GM19099 (cell line): ENCODE measurements around the gene NMT1.

Experiments
- POLR2A ChIP-seq: IDR thresholded peaks from 3 replicates; pipeline ENCODE4 v1.6.1; 2011; ENCODE audit warnings: low read depth; ENCODE audit not compliant: insufficient read length; ENCODE audit errors: extremely low read depth

Gene NMT1

DNA sequence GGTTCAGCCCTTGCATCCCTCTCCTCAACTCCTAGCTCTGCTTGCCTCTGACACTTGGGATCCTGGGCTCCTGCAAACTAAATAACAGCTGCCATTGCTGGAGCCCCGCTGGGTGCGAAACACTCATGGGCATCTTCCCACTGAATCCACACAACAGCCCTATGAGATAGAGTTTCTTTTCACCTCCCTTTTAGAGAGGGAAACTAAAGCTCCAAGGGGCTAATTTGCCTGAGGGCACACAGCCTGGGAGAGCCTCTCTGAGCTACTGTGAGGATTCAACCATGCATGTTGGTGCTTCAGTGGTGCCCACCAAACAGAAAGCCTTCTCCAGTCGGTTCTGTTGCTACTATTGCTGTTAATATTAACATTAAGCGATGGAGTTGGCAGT, 78.4 kb downstream of the NMT1 start:
- TF ChIP-seq POLR2A, result no peak

- TF ChIP-seq POLR2A, result no peak
These were observed 82.1 kb downstream of the NMT1 start for GRCh38 chr17:45143094-45143670.

- TF ChIP-seq POLR2A, result no peak
These were observed 82.7 kb downstream of the NMT1 start for GRCh38 chr17:45143767-45144198.

GRCh38 chr17:45144199-45145034, 83.3 kb downstream of the NMT1 start:
- peak; percentile 54 for TF ChIP-seq POLR2A

GRCh38 chr17:45145035-45145389, 83.9 kb downstream of the NMT1 start:
- TF ChIP-seq POLR2A, result no peak

DNA sequence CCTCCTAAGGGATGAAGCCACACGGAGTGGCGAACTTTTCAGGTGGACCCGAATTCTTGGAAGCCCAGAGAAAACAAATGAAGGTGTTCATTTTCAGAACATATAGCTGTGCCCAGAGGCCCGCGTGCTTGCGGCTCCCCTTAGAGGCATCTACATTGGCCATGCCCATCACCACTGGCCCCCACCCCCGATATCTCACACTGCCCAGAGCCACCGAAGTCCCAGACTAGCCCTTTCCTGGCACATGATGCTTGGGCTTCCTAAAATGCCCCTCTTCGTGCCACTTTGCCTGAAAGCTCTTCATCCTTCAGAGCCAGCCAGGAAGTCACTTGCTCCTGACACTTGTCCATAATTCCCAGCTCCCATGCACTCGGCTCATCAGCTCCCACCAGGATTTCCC, 85.0 kb downstream of the NMT1 start:
- no peak for TF ChIP-seq POLR2A

- no peak for TF ChIP-seq POLR2A
These were observed 85.4 kb downstream of the NMT1 start for GRCh38 chr17:45146592-45146889.

DNA sequence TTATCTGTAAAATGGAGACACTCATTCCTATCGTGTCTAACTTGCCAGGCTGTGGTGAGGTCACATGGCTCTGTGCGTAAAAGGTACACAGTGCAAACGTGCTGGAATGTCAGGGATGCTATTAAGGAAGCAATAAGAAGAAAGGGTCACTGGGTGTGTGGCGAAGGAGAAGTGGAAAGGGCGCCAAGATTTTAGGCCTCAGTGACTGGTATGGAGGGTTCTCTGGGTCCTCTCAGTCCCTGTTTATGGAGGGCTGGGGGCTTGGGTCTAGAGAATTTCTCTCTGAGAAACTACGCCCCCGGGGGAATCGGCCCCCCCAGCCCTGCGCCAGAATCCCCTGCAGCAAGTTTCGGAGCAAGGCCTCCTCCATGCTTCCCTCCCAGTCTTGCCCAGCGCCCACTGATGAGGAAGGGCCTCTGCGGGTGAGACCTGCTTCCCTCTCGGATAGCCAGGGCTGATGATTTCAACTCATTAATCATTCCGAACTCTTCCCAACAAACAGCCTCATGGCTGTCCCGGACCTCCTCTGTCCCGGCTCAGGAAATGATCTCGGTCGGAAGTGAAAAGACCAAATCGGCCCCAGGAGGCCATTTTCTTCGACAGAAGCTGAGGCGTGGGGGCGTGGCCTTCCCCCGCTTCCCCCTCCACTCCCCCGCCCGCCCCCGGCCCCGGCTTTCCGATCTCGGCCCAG, 85.9 kb downstream of the NMT1 start:
- peak; percentile 74 for TF ChIP-seq POLR2A

- TF ChIP-seq POLR2A, result peak; percentile 46
These were observed 86.6 kb downstream of the NMT1 start for GRCh38 chr17:45147581-45148182.

GRCh38 chr17:45148183-45149036, 87.3 kb downstream of the NMT1 start, which contains the start of gene HEXIM1:
TSS of gene HEXIM1 (plus strand) at chr17:45148475. CDS start at chr17:45149191, 716 bp downstream.
- peak; percentile 100 for TF ChIP-seq POLR2A

DNA sequence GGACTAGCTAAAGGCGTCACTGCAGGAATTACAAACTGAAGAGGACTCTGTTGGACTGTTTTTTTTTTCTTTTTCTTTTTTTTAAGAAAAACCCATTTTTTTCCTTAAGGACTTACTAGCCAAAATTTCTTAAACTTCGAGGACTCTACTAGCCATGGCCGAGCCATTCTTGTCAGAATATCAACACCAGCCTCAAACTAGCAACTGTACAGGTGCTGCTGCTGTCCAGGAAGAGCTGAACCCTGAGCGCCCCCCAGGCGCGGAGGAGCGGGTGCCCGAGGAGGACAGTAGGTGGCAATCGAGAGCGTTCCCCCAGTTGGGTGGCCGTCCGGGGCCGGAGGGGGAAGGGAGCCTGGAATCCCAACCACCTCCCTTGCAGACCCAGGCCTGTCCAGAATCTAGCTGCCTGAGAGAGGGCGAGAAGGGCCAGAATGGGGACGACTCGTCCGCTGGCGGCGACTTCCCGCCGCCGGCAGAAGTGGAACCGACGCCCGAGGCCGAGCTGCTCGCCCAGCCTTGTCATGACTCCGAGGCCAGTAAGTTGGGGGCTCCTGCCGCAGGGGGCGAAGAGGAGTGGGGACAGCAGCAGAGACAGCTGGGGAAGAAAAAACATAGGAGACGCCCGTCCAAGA, 88.0 kb downstream of the NMT1 start:
- no peak for TF ChIP-seq POLR2A

DNA sequence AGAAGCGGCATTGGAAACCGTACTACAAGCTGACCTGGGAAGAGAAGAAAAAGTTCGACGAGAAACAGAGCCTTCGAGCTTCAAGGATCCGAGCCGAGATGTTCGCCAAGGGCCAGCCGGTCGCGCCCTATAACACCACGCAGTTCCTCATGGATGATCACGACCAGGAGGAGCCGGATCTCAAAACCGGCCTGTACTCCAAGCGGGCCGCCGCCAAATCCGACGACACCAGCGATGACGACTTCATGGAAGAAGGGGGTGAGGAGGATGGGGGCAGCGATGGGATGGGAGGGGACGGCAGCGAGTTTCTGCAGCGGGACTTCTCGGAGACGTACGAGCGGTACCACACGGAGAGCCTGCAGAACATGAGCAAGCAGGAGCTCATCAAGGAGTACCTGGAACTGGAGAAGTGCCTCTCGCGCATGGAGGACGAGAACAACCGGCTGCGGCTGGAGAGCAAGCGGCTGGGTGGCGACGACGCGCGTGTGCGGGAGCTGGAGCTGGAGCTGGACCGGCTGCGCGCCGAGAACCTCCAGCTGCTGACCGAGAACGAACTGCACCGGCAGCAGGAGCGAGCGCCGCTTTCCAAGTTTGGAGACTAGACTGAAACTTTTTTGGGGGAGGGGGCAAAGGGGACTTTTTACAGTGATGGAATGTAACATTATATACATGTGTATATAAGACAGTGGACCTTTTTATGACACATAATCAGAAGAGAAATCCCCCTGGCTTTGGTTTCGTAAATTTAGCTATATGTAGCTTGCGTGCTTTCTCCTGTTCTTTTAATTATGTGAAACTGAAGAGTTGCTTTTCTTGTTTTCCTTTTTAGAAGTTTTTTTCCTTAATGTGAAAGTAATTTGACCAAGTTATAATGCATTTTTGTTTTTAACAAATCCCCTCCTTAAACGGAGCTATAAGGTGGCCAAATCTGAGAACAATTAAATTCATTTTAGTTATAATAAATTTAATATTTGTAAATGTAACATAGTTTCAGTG, 88.8 kb downstream of the NMT1 start:
- TF ChIP-seq POLR2A, result peak; percentile 20
